Stimulated activated memory B cell treated with anti-CD40 and anti-IgM and Interleukin-4, amounts not matched to agents 10 μg/mL and 1 μg/mL and 100 μg/mL, for 72 hours (primary cell): ENCODE data around the gene ANKAR.
A peak's percentile ranks its signal among the peaks of the same experiment; 100 is the strongest.

Experiments
- ATAC-seq: fragments of 150-1000 bp; cut with Tn5 transposase; 2 replicates; pipeline ENCODE4 v1.10.0; 2021
- H3K27ac Mint-ChIP-seq: one replicate; pipeline ENCODE4 v1.8.0; 2022; ENCODE audit warnings: mild to moderate bottlenecking, mixed read lengths
- H3K27me3 Mint-ChIP-seq: one replicate; pipeline ENCODE4 v1.8.0; 2022; ENCODE audit warnings: mixed read lengths
- H3K36me3 Mint-ChIP-seq: one replicate; pipeline ENCODE4 v1.8.0; 2022; ENCODE audit warnings: mixed read lengths
- H3K4me1 Mint-ChIP-seq: one replicate; pipeline ENCODE4 v1.8.0; 2022; ENCODE audit warnings: mixed read lengths
- H3K4me3 Mint-ChIP-seq: one replicate; pipeline ENCODE4 v1.8.0; 2022; ENCODE audit warnings: mild to moderate bottlenecking, moderate library complexity, mixed read lengths
- H3K9me3 Mint-ChIP-seq: one replicate; pipeline ENCODE4 v1.8.0; 2022; ENCODE audit warnings: mixed read lengths

The ANKAR gene

GRCh38 chr2:189674374-189675112 is at the start of gene ANKAR:
Gene ANKAR (plus strand): TSS chr2:189674670. CDS start chr2:189676491, 1,821 bp downstream.
- H3K9me3 Mint-ChIP-seq: peaks cover 8% of the 10 kb centered on the region
- H3K27me3 Mint-ChIP-seq: no peaks in the 10 kb centered on the region
- H3K4me3 Mint-ChIP-seq: peak within 1 kb of the TSS; percentile 95
- H3K4me1 Mint-ChIP-seq: peaks cover 37% of the 10 kb centered on the region
- peaks cover 42% of the 10 kb centered on the region for H3K36me3 Mint-ChIP-seq
- H3K27ac Mint-ChIP-seq: peak within 1 kb of the TSS; percentile 98
- ATAC-seq: peak; percentile 98

- H3K4me3 Mint-ChIP-seq: no peak overlapping the region
- no peaks in the 10 kb centered on the region for H3K36me3 Mint-ChIP-seq
- no peaks in the 10 kb centered on the region for H3K9me3 Mint-ChIP-seq
- no peak for ATAC-seq
- no peak overlapping the region for H3K27ac Mint-ChIP-seq
- H3K4me1 Mint-ChIP-seq: no peaks in the 10 kb centered on the region
- peaks cover 19% of the 10 kb centered on the region for H3K27me3 Mint-ChIP-seq
Measured at GRCh38 chr2:189625636-189626035, 48.8 kb upstream of the ANKAR start.

GRCh38 chr2:189627789-189628188 is 46.7 kb upstream of the ANKAR start:
- Mint-ChIP-seq H3K27ac (no peak overlapping the region), H3K36me3 (no peaks in the 10 kb centered on the region), H3K9me3 (no peaks in the 10 kb centered on the region), H3K27me3 (peaks cover 19% of the 10 kb centered on the region), H3K4me3 (no peak overlapping the region), H3K4me1 (no peaks in the 10 kb centered on the region)
- no peak for ATAC-seq

GRCh38 chr2:189628817-189629530 is 45.5 kb upstream of the ANKAR start:
- Mint-ChIP-seq H3K4me3 (no peak overlapping the region), H3K27me3 (peaks cover 19% of the 10 kb centered on the region), H3K27ac (no peak overlapping the region), H3K36me3 (no peaks in the 10 kb centered on the region), H3K9me3 (no peaks in the 10 kb centered on the region), H3K4me1 (no peaks in the 10 kb centered on the region)
- ATAC-seq: no peak

GRCh38 chr2:189629531-189630453 is 44.7 kb upstream of the ANKAR start:
- no peaks in the 10 kb centered on the region for H3K9me3 Mint-ChIP-seq
- no peak for ATAC-seq

GRCh38 chr2:189631849-189632248 is 42.6 kb upstream of the ANKAR start:
- no peaks in the 10 kb centered on the region for H3K36me3 Mint-ChIP-seq
- no peak overlapping the region for H3K4me3 Mint-ChIP-seq
- no peaks in the 10 kb centered on the region for H3K9me3 Mint-ChIP-seq
- H3K27me3 Mint-ChIP-seq: no peaks in the 10 kb centered on the region
- no peaks in the 10 kb centered on the region for H3K4me1 Mint-ChIP-seq
- no peak for ATAC-seq
- H3K27ac Mint-ChIP-seq: no peak overlapping the region

More at GRCh38 chr2:189629531-189630453, 44.7 kb upstream of the ANKAR start:
- H3K4me3 Mint-ChIP-seq: no peak overlapping the region
- no peaks in the 10 kb centered on the region for H3K36me3 Mint-ChIP-seq
- H3K27ac Mint-ChIP-seq: no peak overlapping the region
- no peaks in the 10 kb centered on the region for H3K4me1 Mint-ChIP-seq
- peaks cover 11% of the 10 kb centered on the region for H3K27me3 Mint-ChIP-seq

- Mint-ChIP-seq H3K4me3 (no peak overlapping the region), H3K9me3 (no peaks in the 10 kb centered on the region), H3K27me3 (no peaks in the 10 kb centered on the region), H3K4me1 (no peaks in the 10 kb centered on the region), H3K36me3 (no peaks in the 10 kb centered on the region), H3K27ac (no peak overlapping the region)
- no peak for ATAC-seq
Measured at GRCh38 chr2:189633392-189633811, 41.1 kb upstream of the ANKAR start.

GRCh38 chr2:189635353-189635752 is 39.1 kb upstream of the ANKAR start:
- Mint-ChIP-seq H3K27ac (no peak overlapping the region), H3K4me1 (no peaks in the 10 kb centered on the region), H3K9me3 (peaks cover 3% of the 10 kb centered on the region), H3K36me3 (no peaks in the 10 kb centered on the region), H3K27me3 (no peaks in the 10 kb centered on the region), H3K4me3 (no peak overlapping the region)
- ATAC-seq: no peak

- H3K27ac Mint-ChIP-seq: no peak overlapping the region
- no peak for ATAC-seq
- no peak overlapping the region for H3K4me3 Mint-ChIP-seq
- no peaks in the 10 kb centered on the region for H3K36me3 Mint-ChIP-seq
- H3K4me1 Mint-ChIP-seq: no peaks in the 10 kb centered on the region
- H3K27me3 Mint-ChIP-seq: no peaks in the 10 kb centered on the region
- H3K9me3 Mint-ChIP-seq: peaks cover 3% of the 10 kb centered on the region
Measured at GRCh38 chr2:189638301-189639006, 36.0 kb upstream of the ANKAR start.

- Mint-ChIP-seq H3K9me3 (peaks cover 3% of the 10 kb centered on the region), H3K4me1 (no peaks in the 10 kb centered on the region), H3K27ac (no peak overlapping the region), H3K36me3 (no peaks in the 10 kb centered on the region), H3K4me3 (no peak overlapping the region), H3K27me3 (no peaks in the 10 kb centered on the region)
- no peak for ATAC-seq
Measured at GRCh38 chr2:189639007-189639609, 35.4 kb upstream of the ANKAR start.

- Mint-ChIP-seq H3K27me3 (no peaks in the 10 kb centered on the region), H3K27ac (no peak overlapping the region)
Measured at GRCh38 chr2:189641002-189641401, 33.5 kb upstream of the ANKAR start.

GRCh38 chr2:189641590-189641989 is 32.9 kb upstream of the ANKAR start:
- Mint-ChIP-seq H3K4me1 (no peaks in the 10 kb centered on the region), H3K27ac (no peak overlapping the region), H3K36me3 (no peaks in the 10 kb centered on the region), H3K27me3 (no peaks in the 10 kb centered on the region), H3K4me3 (no peak overlapping the region), H3K9me3 (peaks cover 3% of the 10 kb centered on the region)
- ATAC-seq: no peak

More at GRCh38 chr2:189641002-189641401, 33.5 kb upstream of the ANKAR start:
- H3K9me3 Mint-ChIP-seq: peaks cover 3% of the 10 kb centered on the region
- no peak for ATAC-seq
- no peaks in the 10 kb centered on the region for H3K36me3 Mint-ChIP-seq
- no peak overlapping the region for H3K4me3 Mint-ChIP-seq
- no peaks in the 10 kb centered on the region for H3K4me1 Mint-ChIP-seq

- H3K36me3 Mint-ChIP-seq: no peaks in the 10 kb centered on the region
Measured at GRCh38 chr2:189646521-189646920, 27.9 kb upstream of the ANKAR start.

GRCh38 chr2:189648846-189649509 is 25.5 kb upstream of the ANKAR start:
- H3K27me3 Mint-ChIP-seq: no peaks in the 10 kb centered on the region
- no peaks in the 10 kb centered on the region for H3K36me3 Mint-ChIP-seq
- H3K9me3 Mint-ChIP-seq: peaks cover 6% of the 10 kb centered on the region
- no peak for ATAC-seq
- H3K27ac Mint-ChIP-seq: no peak overlapping the region
- no peak overlapping the region for H3K4me3 Mint-ChIP-seq
- no peaks in the 10 kb centered on the region for H3K4me1 Mint-ChIP-seq

More at GRCh38 chr2:189646521-189646920, 27.9 kb upstream of the ANKAR start:
- H3K9me3 Mint-ChIP-seq: no peaks in the 10 kb centered on the region
- no peaks in the 10 kb centered on the region for H3K4me1 Mint-ChIP-seq
- H3K4me3 Mint-ChIP-seq: no peak overlapping the region
- no peak for ATAC-seq
- H3K27me3 Mint-ChIP-seq: no peaks in the 10 kb centered on the region
- H3K27ac Mint-ChIP-seq: no peak overlapping the region
